HT1080 (cell line): ENCODE data around the gene BAD. TPM values are rescaled to one million over a fixed set of nuclear protein-coding genes. Genes with fewer than 3 reads are reported as not detected.
A peak's percentile ranks its signal among the peaks of the same experiment; 100 is the strongest.
"Not testable (repeated sequence)": the region's sequence is repeated elsewhere in the genome, so short reads cannot be mapped to it uniquely, and the experiment has no call there.

Source experiments
- DNase-seq: peaks from one replicate; pipeline ENCODE4 v3.0.0-alpha.2; 2015; ENCODE audit warnings: low read depth
- total RNA-seq: library from RNA; depleted of rRNA; stranded (reverse); fragments of >200 nt; shearing (Covaris generic); gene quantifications from 2 replicates; pipeline ENCODE4 v1.2.3, GENCODE V29; 2014

BAD gene
- total RNA-seq, 1 experiment from 2014 or later: 129 TPM

- DNase-seq: not testable (repeated sequence)
These were observed 31.4 kb upstream of the BAD start for GRCh38 chr11:64315667-64316526.

- DNase-seq: no peak
These were observed 30.5 kb upstream of the BAD start for GRCh38 chr11:64314805-64315561.

GRCh38 chr11:64314146-64314804, 29.8 kb upstream of the BAD start:
- DNase-seq: no peak

GRCh38 chr11:64313491-64314145, 29.2 kb upstream of the BAD start:
- DNase-seq: no peak

GRCh38 chr11:64312947-64313346, 28.5 kb upstream of the BAD start:
- no peak for DNase-seq

- not testable (repeated sequence) for DNase-seq
These were observed 23.3 kb upstream of the BAD start for GRCh38 chr11:64307795-64308194.

GRCh38 chr11:64306876-64307622, 22.6 kb upstream of the BAD start:
- DNase-seq: no peak

- DNase-seq: no peak
These were observed 22.1 kb upstream of the BAD start for GRCh38 chr11:64306563-64306875.

GRCh38 chr11:64305691-64306562, 21.5 kb upstream of the BAD start:
- peak; percentile 72 for DNase-seq

- peak; percentile 99 for DNase-seq
These were observed 20.7 kb upstream of the BAD start, which contains the start of gene ESRRA for GRCh38 chr11:64305075-64305690. Gene ESRRA, plus strand, starts transcription at chr11:64305524. Its CDS starts 1,656 bp downstream, at chr11:64307180.

GRCh38 chr11:64304316-64305072, 20.0 kb upstream of the BAD start:
- peak; percentile 94 for DNase-seq

- DNase-seq: no peak
These were observed 19.5 kb upstream of the BAD start for GRCh38 chr11:64304032-64304315.

GRCh38 chr11:64303109-64304031, 18.9 kb upstream of the BAD start:
- DNase-seq: no peak

GRCh38 chr11:64299847-64300648, 15.6 kb upstream of the BAD start, which contains the start of gene CATSPERZ:
Gene CATSPERZ, plus strand, starts transcription at chr11:64300358. Its CDS starts 53 bp downstream, at chr11:64300411.
- DNase-seq: no peak

- DNase-seq: no peak
These were observed 14.7 kb upstream of the BAD start for GRCh38 chr11:64298966-64299846.
